Erythroblast (primary cell): ENCODE results near the gene OR10H3.

Experiments used
- GATA1 ChIP-seq: IDR thresholded peaks from 2 replicates; pipeline ENCODE4 v1.6.1; 2011; ENCODE audit warnings: low read depth, mild to moderate bottlenecking, control low read depth, low read length, moderate library complexity
- POLR2A ChIP-seq: IDR thresholded peaks from 2 replicates; pipeline ENCODE4 v1.6.1; 2011; ENCODE audit warnings: mild to moderate bottlenecking, low read length

DNA sequence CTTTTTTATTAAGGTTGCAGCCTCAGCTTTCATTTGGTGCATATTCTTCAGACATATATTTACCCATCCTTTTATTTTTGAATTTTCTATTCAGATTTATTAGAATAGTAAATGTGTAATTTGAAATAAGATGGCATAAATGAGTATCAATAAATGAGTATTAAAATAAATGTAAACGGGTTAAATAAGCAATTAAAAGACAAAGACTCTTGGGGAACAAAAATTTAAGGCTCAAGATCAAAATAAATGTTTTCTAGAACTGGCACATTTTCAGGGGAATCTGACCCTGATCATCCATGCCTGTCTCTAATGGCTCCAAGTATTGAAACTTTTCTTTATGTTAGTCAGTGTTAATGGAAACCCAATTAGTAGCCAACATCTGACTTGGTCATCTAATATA, 3.0 kb downstream of the OR10H3 start:
- no peak for TF ChIP-seq POLR2A
- TF ChIP-seq GATA1, result no peak
